ENCODE data around the gene EXOC7.
"Not testable (repeated sequence)": the region's sequence is repeated elsewhere in the genome, so short reads cannot be mapped to it uniquely, and the experiment has no call there.

EXOC7 gene

DNA sequence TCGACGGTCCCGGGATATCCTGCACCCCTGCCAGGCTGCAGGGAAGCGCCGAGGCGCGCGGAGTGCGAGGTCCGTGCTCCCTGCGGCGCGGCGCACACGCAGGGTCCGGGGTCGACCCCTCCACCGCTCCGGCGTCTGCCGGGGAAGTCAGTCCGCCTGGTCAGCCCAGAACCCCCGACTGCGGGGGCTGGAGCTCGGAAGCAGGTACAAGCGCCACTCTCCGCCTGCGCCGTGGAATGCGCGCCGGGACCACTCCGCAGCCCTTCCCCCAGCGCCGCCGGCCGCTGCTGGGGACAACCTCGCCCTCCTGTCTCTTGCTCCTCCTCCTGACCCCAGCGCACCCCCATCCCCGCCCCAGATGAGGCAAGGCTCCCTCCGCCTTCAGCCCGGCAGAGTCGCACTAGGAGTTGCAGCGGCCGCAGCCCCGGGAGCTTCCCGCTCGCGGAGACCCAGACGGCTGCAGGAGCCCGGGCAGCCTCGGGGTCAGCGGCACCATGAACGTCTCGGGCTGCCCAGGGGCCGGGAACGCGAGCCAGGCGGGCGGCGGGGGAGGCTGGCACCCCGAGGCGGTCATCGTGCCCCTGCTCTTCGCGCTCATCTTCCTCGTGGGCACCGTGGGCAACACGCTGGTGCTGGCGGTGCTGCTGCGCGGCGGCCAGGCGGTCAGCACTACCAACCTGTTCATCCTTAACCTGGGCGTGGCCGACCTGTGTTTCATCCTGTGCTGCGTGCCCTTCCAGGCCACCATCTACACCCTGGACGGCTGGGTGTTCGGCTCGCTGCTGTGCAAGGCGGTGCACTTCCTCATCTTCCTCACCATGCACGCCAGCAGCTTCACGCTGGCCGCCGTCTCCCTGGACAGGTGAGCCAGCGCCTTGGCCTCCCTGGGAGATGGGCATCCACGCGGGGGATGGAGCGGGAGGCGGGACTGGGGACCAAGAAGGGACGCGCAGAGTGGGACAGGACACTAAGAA lies 28.9 kb downstream of the EXOC7 start, which contains the start of gene GALR2:
Gene GALR2 (plus strand): TSS at position 392 of the 974 bp plus-strand sequence. CDS start 103 bp downstream, at position 495.
- TF ChIP-seq, protein P1, sequence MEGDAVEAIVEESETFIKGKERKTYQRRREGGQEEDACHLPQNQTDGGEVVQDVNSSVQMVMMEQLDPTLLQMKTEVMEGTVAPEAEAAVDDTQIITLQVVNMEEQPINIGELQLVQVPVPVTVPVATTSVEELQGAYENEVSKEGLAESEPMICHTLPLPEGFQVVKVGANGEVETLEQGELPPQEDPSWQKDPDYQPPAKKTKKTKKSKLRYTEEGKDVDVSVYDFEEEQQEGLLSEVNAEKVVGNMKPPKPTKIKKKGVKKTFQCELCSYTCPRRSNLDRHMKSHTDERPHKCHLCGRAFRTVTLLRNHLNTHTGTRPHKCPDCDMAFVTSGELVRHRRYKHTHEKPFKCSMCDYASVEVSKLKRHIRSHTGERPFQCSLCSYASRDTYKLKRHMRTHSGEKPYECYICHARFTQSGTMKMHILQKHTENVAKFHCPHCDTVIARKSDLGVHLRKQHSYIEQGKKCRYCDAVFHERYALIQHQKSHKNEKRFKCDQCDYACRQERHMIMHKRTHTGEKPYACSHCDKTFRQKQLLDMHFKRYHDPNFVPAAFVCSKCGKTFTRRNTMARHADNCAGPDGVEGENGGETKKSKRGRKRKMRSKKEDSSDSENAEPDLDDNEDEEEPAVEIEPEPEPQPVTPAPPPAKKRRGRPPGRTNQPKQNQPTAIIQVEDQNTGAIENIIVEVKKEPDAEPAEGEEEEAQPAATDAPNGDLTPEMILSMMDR (IDR thresholded peaks at IDR 0.05; ENCODE audit: extremely low read depth, missing control alignments) = no peak
- DNase-seq (ENCODE audit: low spot score) = no peak

DNA sequence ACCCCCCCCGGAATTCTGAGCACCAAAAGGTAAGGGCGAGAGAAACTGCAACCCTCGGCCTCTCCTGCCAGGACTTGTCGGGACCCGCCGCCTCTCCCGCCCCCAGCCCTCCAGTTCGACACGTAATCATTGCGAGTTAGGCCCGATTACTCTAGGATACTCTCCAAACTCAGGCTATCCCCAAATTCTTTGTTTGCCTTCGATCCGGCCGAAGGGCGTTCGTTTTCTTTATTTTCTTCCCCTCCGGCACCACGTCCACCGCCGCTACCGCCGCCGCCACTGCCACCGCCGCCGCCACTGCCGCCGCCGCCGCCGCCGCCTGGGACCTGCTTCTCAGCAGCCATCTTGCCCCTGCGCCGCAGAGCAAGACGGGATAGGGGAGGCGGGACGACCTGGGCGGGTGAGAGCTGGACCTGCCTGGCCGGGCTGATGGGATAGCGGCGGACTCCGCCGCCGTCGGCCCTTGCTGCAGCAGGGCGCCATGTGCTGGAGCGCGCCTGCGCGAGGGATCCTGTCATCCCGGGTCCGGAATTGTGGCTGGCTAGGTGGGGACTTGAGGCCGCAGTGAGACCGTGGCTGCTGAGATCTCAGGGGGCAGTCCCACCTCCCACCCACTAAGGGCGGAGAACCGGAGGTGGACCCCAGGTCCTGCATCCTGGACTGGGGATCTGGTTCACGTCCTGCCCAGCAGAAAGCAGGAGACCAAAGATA lies 31.3 kb downstream of the EXOC7 start, which contains the start of gene SRP68:
Gene SRP68 (minus strand): TSS at position 370 of the 711 bp plus-strand sequence. CDS start 26 bp downstream, at position 344.
- DNase-seq (ENCODE audit: low spot score) = peak; percentile 98
- TF ChIP-seq, protein P1 (IDR thresholded peaks at IDR 0.05; ENCODE audit: extremely low read depth, missing control alignments) = no peak

DNA sequence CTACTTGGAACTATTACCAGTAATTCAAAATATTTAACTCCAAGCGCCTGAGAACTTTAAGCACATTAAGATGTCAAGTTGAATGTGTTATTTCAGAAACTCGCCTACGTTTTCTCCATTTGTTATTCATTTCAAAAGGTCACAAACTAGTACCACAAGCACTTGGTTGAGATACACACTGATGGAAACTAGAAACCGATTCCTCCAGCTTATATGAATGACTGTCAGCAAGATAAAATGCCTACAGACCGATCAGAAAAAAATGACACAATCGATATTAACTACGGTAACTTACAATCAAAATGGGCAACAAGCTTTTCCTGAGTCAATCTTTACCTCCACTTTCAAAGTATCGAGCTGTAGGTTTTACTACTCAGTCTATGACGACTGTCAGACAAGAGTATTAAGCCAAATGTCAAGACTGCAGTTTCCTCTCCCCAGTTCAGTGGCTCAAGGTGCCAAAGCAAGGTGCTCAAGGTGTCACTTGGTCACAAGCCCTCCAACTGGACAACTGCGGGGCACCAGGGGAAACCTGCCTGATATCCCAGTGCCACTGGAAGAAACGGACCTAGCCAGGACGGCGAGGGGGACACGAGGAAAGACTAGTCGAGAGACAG lies 31.9 kb downstream of the EXOC7 start:
- DNase-seq (ENCODE audit: low spot score) = peak; percentile 77

DNA sequence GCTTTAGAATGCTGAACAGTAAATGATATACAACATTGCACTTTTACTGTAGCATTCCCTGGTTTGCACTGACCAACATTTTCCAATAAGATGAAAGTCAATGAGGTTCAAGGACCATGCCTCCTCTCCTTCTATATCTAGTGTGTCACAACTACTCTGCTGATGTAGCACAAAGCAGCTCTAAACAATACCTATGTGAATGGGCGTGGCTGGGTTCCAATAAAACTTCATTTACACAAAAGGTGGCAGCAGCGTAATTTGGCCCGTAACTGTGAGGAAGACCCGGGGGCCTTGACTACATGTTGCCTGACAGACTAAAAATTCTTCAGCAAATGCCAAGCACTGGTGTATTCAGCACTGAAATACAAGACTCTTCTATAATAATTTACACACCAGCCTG lies 37.8 kb downstream of the EXOC7 start:
- DNase-seq (ENCODE audit: low spot score) = no peak
- TF ChIP-seq, protein P1 (IDR thresholded peaks at IDR 0.05; ENCODE audit: extremely low read depth, missing control alignments) = no peak

More for the DNA sequence above, 31.9 kb downstream of the EXOC7 start:
- TF ChIP-seq, protein P1 (IDR thresholded peaks at IDR 0.05; ENCODE audit: extremely low read depth, missing control alignments) = no peak

DNA sequence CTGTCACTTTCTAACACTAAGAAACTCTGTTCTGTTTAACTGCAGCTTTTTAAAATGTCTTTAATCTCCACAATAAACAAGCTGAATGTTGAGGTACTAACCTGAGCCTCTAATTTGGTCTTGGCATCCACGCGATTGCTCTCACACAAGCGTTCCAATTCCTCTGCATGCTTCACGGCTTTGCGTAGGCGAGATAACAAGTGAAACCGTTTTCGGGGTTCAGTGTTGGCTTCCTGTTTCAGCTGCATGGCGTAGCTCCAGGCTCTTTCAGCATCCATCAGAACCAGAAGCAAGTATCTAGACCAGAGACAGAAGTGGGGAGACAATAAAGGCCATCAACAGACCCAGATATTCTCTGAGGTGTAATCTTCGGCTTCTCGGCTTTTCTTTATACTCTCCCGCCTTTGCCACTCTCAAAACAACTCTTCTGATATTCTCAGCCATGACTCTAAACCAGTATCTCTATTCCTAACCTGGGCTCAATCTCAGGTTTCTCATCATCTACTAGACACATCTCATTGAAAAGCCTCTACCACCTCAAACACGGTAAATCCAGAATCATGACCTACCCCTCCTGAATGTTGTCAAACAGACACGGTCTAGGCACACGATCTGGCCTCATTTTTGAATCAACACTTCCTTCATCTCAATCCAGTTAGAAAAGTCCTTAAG lies 39.6 kb downstream of the EXOC7 start:
- TF ChIP-seq, protein P1 (IDR thresholded peaks at IDR 0.05; ENCODE audit: extremely low read depth, missing control alignments) = no peak
- DNase-seq (ENCODE audit: low spot score) = peak; percentile 49

DNA sequence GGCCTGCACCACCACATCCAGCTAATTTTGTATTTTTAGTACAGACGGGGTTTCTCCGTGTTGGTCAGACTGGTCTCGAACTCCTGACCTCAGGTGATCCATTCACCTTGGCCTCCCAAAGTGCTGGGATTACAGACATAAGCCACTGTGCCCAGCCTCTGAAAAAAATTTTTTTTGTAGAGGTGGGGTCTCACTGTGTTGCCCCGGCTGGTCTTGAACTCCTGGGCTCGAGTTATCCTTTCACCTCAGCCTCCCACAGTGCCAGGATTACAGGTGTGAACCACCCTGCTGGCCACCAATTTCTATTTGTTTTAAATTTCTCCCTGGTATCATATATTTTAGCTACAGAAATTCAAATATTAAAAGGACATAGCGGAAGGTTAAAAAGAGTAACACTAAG lies 45.3 kb downstream of the EXOC7 start:
- not testable (repeated sequence) for DNase-seq (ENCODE audit: low spot score)

DNA sequence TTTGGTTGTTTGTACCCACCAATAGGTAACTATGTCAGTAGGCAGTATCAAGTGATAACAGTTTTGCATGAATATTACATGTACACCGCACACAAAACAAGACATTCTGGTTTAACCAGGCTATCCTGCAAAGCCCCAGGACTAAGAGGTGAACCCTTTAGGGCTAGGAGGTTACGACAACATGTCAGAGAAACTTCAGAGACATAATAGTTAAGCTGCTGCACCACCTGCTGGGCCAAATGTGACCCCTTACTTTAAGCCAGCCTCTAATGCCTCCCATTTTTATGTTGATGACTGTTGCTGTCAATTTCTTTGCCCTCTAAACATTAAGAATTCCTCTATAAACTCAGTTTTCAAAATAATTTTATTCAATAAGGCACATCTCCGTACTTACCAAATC lies 46.7 kb downstream of the EXOC7 start:
- DNase-seq (ENCODE audit: low spot score) = no peak
- TF ChIP-seq, protein P1 (IDR thresholded peaks at IDR 0.05; ENCODE audit: extremely low read depth, missing control alignments) = no peak

Data from GM20000 (cell line).